Neural cell (in vitro differentiated cells): ENCODE data around the gene SMIM10. TPM values are rescaled to one million over a fixed set of nuclear protein-coding genes. Genes with fewer than 3 reads are reported as not detected.

Source experiments
- H2AFZ ChIP-seq: fragments of 200-600, 300-800 bp; sonication (generic), shearing (Covaris generic); 2 replicates; pipeline ENCODE4 v1.6.0; 2014; ENCODE audit warnings: low read depth, mild to moderate bottlenecking, antibody characterized with exemption, low read length, moderate library complexity
- H3F3A ChIP-seq: fragments of 200-600 bp; shearing (Covaris generic); 2 replicates; pipeline ENCODE4 v1.6.1; 2016; ENCODE audit warnings: mild to moderate bottlenecking, moderate library complexity, mixed read lengths, antibody characterized with exemption, low read length; ENCODE audit not compliant: insufficient read depth, poor library complexity, severe bottlenecking
- H3K27ac ChIP-seq: fragments of 200-600, 300-800 bp; sonication (generic), shearing (Covaris generic); 2 replicates; pipeline ENCODE4 v1.5.1; 2014; ENCODE audit warnings: mild to moderate bottlenecking, low read length, moderate library complexity
- H3K27me3 ChIP-seq: fragments of 300-800, 200-600 bp; sonication (generic), shearing (Covaris generic); 2 replicates; pipeline ENCODE4 v1.6.0; 2014; ENCODE audit warnings: mild to moderate bottlenecking, low read depth, low read length, moderate library complexity; ENCODE audit not compliant: insufficient read depth
- H3K36me3 ChIP-seq: fragments of 300-800, 200-600 bp; sonication (generic), shearing (Covaris generic); 2 replicates; pipeline ENCODE4 v1.5.1; 2014; ENCODE audit warnings: mild to moderate bottlenecking, antibody characterized with exemption, low read length, moderate library complexity; ENCODE audit not compliant: insufficient read depth
- H3K4me2 ChIP-seq: fragments of 300-800, 200-600 bp; sonication (generic), shearing (Covaris generic); 2 replicates; pipeline ENCODE4 v1.6.0; 2014; ENCODE audit warnings: mild to moderate bottlenecking, low read length
- H3K4me3 ChIP-seq: fragments of 300-800, 200-600 bp; sonication (generic), shearing (Covaris generic); 2 replicates; pipeline ENCODE4 v1.5.1; 2014; ENCODE audit warnings: mild to moderate bottlenecking, low read length, moderate library complexity
- H3K79me2 ChIP-seq: fragments of 200-600 bp; shearing (Covaris generic); replicated peaks from 2 replicates; pipeline ENCODE4 v1.6.0; 2014; ENCODE audit warnings: mild to moderate bottlenecking, low read length, moderate library complexity; ENCODE audit not compliant: insufficient read depth
- H3K9ac ChIP-seq: fragments of 300-800, 200-600 bp; sonication (generic), shearing (Covaris generic); 2 replicates; pipeline ENCODE4 v1.6.1; 2016; ENCODE audit warnings: mild to moderate bottlenecking, low read length, mixed read lengths
- H3K9me2 ChIP-seq: fragments of 200-600 bp; shearing (Covaris generic); 2 replicates; pipeline ENCODE4 v1.6.1; 2016; ENCODE audit warnings: mild to moderate bottlenecking, low read length, mixed read lengths; ENCODE audit not compliant: insufficient read depth
- H3K9me3 ChIP-seq: fragments of 200-600, 300-800 bp; sonication (generic), shearing (Covaris generic); 2 replicates; pipeline ENCODE4 v1.6.1; 2016; ENCODE audit warnings: mild to moderate bottlenecking, mixed run types, low read length, moderate library complexity, mixed read lengths
- H4K20me1 ChIP-seq: fragments of 200-600 bp; shearing (Covaris generic); 2 replicates; pipeline ENCODE4 v1.6.1; 2016; ENCODE audit warnings: mild to moderate bottlenecking, mixed run types; ENCODE audit not compliant: insufficient read depth
- EP300 ChIP-seq: fragments of 450-650 bp; conservative IDR thresholded peaks from 2 replicates; pipeline ENCODE4 v1.6.1; 2014; ENCODE audit warnings: antibody characterized with exemption, mild to moderate bottlenecking, moderate library complexity; ENCODE audit not compliant: poor library complexity, severe bottlenecking
- EZH2 ChIP-seq: fragments of 200-600, 300-800 bp; shearing (Covaris generic), sonication (generic); IDR thresholded peaks from 2 replicates; pipeline ENCODE4 v1.6.1; 2014; ENCODE audit warnings: antibody characterized with exemption, low read length, borderline replicate concordance, mild to moderate bottlenecking; ENCODE audit not compliant: insufficient read depth, poor library complexity, severe bottlenecking
- MXI1 ChIP-seq: fragments of 450-650 bp; conservative IDR thresholded peaks from 2 replicates; pipeline ENCODE4 v1.6.1; 2014; ENCODE audit warnings: antibody characterized with exemption, mild to moderate bottlenecking; ENCODE audit not compliant: poor library complexity, severe bottlenecking
- POLR2AphosphoS5 ChIP-seq: IDR thresholded peaks from 2 replicates; pipeline ENCODE4 v1.6.1; 2012
- RAD21 ChIP-seq: fragments of 450-650 bp; conservative IDR thresholded peaks from 2 replicates; pipeline ENCODE4 v1.6.1; 2014; ENCODE audit warnings: antibody characterized with exemption, mild to moderate bottlenecking, moderate library complexity
- SMC3 ChIP-seq: fragments of 450-650 bp; conservative IDR thresholded peaks from 2 replicates; pipeline ENCODE4 v1.6.1; 2014; ENCODE audit warnings: antibody characterized with exemption, mild to moderate bottlenecking, moderate library complexity; ENCODE audit not compliant: poor library complexity
- TAF1 ChIP-seq: IDR thresholded peaks from 2 replicates; pipeline ENCODE4 v1.6.1; 2012; ENCODE audit warnings: low read depth
- polyA plus RNA-seq: library from polyadenylated mRNA; depleted of rRNA; stranded (reverse); fragments of >200 nt; gene quantifications from 2 replicates; pipeline ENCODE4 v1.2.3, GENCODE V29; 2014
- TF ChIP-seq, protein P1 (sequence below): IDR thresholded peaks from 2 replicates; pipeline ENCODE4 v1.6.1; 2012; ENCODE audit warnings: borderline replicate concordance
- TF ChIP-seq, protein P2 (sequence below): fragments of 450-650 bp; IDR thresholded peaks from 2 replicates; pipeline ENCODE4 v1.5.1; 2014; ENCODE audit warnings: antibody characterized with exemption, mild to moderate bottlenecking, moderate library complexity; ENCODE audit not compliant: poor library complexity, severe bottlenecking

Gene SMIM10
- polyA plus RNA-seq, 1 donor from 2014 or later = not detected

DNA sequence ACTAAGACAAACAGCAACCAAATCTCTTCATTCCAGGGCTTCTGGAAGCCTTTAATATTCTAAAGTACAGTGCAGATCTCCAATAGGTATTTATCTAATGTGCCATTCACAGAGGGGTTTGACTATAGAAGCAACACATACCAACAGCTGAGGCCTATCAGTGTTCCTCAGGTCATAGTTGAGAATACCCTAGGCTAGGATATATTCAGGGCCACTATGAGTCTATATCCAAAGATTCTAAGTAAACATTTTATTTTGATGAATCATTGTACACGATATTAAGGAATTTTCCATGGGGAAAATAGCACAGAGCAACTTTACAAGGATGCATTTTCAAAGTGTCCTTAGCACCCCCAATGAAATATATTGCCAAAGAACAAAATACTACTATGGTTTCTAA, 9.7 kb downstream of the SMIM10 start:
- no peak overlapping the region for H3K9ac ChIP-seq
- no peaks in the 10 kb centered on the region for H3K79me2 ChIP-seq
- no peak overlapping the region for H3K27ac ChIP-seq
- H3F3A ChIP-seq = no peaks in the 10 kb centered on the region
- no peak overlapping the region for H2AFZ ChIP-seq
- no peaks in the 10 kb centered on the region for H3K9me2 ChIP-seq
- no peak overlapping the region for H3K4me3 ChIP-seq
- H4K20me1 ChIP-seq = no peaks in the 10 kb centered on the region
- no peaks in the 10 kb centered on the region for H3K27me3 ChIP-seq
- TF ChIP-seq MXI1 (no peak), SMC3 (no peak), TAF1 (no peak), POLR2AphosphoS5 (no peak), RAD21 (no peak), EP300 (no peak), EZH2 (no peak)
- TF ChIP-seq, protein P1, sequence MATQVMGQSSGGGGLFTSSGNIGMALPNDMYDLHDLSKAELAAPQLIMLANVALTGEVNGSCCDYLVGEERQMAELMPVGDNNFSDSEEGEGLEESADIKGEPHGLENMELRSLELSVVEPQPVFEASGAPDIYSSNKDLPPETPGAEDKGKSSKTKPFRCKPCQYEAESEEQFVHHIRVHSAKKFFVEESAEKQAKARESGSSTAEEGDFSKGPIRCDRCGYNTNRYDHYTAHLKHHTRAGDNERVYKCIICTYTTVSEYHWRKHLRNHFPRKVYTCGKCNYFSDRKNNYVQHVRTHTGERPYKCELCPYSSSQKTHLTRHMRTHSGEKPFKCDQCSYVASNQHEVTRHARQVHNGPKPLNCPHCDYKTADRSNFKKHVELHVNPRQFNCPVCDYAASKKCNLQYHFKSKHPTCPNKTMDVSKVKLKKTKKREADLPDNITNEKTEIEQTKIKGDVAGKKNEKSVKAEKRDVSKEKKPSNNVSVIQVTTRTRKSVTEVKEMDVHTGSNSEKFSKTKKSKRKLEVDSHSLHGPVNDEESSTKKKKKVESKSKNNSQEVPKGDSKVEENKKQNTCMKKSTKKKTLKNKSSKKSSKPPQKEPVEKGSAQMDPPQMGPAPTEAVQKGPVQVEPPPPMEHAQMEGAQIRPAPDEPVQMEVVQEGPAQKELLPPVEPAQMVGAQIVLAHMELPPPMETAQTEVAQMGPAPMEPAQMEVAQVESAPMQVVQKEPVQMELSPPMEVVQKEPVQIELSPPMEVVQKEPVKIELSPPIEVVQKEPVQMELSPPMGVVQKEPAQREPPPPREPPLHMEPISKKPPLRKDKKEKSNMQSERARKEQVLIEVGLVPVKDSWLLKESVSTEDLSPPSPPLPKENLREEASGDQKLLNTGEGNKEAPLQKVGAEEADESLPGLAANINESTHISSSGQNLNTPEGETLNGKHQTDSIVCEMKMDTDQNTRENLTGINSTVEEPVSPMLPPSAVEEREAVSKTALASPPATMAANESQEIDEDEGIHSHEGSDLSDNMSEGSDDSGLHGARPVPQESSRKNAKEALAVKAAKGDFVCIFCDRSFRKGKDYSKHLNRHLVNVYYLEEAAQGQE = no peak
- TF ChIP-seq, protein P2, sequence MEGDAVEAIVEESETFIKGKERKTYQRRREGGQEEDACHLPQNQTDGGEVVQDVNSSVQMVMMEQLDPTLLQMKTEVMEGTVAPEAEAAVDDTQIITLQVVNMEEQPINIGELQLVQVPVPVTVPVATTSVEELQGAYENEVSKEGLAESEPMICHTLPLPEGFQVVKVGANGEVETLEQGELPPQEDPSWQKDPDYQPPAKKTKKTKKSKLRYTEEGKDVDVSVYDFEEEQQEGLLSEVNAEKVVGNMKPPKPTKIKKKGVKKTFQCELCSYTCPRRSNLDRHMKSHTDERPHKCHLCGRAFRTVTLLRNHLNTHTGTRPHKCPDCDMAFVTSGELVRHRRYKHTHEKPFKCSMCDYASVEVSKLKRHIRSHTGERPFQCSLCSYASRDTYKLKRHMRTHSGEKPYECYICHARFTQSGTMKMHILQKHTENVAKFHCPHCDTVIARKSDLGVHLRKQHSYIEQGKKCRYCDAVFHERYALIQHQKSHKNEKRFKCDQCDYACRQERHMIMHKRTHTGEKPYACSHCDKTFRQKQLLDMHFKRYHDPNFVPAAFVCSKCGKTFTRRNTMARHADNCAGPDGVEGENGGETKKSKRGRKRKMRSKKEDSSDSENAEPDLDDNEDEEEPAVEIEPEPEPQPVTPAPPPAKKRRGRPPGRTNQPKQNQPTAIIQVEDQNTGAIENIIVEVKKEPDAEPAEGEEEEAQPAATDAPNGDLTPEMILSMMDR = no peak
- H3K4me2 ChIP-seq = no peak overlapping the region
- H3K9me3 ChIP-seq = no peaks in the 10 kb centered on the region
- no peaks in the 10 kb centered on the region for H3K36me3 ChIP-seq

DNA sequence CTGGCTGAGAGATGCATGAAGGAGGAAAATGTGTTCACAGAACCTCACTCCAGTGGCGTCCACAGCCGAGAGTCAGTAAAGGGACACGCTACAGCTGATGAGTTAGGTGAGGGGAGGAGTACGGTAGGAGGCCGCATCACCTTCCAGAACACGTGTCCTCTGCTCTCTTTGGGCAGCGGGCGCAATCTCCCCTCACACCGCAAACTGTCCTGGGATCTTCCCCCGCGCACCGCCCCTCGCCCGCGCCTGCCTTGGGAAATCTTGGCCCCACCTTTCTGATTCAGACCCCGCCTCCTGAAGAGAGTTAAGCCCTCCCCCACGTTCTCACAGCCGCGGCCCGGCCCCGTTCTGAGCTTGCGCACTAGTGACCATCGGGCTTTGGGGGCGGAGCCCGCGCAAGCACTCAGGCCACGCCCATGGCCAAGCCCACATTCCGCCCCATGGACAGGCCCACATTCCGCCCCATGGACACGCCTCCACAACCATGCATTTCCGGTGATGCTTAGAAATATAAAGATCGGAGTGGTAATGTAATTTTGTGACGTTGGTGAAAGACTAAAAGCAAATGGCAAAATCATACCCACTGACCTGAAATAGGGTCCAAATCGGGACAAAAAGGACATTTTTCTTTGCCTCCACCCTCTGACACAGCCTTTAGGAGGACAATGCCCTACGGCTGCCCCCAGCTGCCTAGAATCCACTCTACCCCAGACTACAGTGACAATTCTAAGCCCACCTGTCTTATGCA, 13.3 kb downstream of the SMIM10 start:
- Histone ChIP-seq H3K9me3 (no peaks in the 10 kb centered on the region), H3K9me2 (no peaks in the 10 kb centered on the region), H4K20me1 (no peaks in the 10 kb centered on the region), H3K4me3 (peak overlapping the region; percentile 67), H2AFZ (peak overlapping the region; percentile 21), H3K79me2 (no peaks in the 10 kb centered on the region), H3K4me2 (peak overlapping the region; percentile 51), H3K36me3 (no peaks in the 10 kb centered on the region), H3F3A (no peaks in the 10 kb centered on the region), H3K27me3 (no peaks in the 10 kb centered on the region), H3K27ac (peak overlapping the region; percentile 55), H3K9ac (peak overlapping the region; percentile 62)
- peak; percentile 63 for TF ChIP-seq MXI1
- TF ChIP-seq, protein P1 = peak; percentile 23
- TF ChIP-seq POLR2AphosphoS5 = peak; percentile 58
- TF ChIP-seq TAF1 = no peak
- peak; percentile 10 for TF ChIP-seq RAD21
- no peak for TF ChIP-seq EP300
